Measurements from ENCODE around the gene PSEN1. TPM values are rescaled to one million over a fixed set of nuclear protein-coding genes. Genes with fewer than 3 reads are reported as not detected.

Gene PSEN1
- total RNA-seq, 1 donor = 79.6 TPM

DNA sequence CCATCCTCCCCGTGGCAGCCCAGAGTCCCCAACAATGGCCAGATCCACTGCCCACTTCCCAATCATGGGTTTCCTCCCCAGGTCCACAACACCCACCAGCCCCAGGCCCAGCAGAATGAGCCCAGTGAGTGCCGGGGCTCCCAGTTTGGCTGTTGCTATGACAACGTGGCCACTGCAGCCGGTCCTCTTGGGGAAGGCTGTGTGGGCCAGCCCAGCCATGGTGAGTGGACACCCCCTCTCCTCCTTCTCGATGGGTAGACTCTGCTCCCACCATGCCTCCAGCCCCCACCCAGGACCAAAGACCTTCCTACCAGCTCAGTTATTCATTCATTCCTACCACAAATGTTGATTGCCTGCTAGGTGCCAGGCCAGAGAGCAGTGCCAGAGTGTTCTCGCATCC lies 124.8 kb downstream of the PSEN1 start:
- no peaks in the 10 kb centered on the region for H3K9me3 ChIP-seq (ENCODE audit: low read depth, low read length)
- no peak overlapping the region for H3K27ac ChIP-seq (ENCODE audit: low read depth, low read length)
- H4K20me1 ChIP-seq (ENCODE audit: insufficient read depth, low read length) = no peaks in the 10 kb centered on the region
- no peaks in the 10 kb centered on the region for H3K4me1 ChIP-seq (ENCODE audit: insufficient read depth, low read length)
- H3K79me2 ChIP-seq (ENCODE audit: insufficient read depth, low read length) = no peaks in the 10 kb centered on the region
- no peak overlapping the region for H3K4me3 ChIP-seq (ENCODE audit: insufficient read depth, low read length)
- DNase-seq (ENCODE audit: insufficient read length, low spot score, missing footprints) = peak; percentile 69
- H3K4me2 ChIP-seq (ENCODE audit: insufficient read depth, low read length) = no peak overlapping the region
- TF ChIP-seq, protein P1, sequence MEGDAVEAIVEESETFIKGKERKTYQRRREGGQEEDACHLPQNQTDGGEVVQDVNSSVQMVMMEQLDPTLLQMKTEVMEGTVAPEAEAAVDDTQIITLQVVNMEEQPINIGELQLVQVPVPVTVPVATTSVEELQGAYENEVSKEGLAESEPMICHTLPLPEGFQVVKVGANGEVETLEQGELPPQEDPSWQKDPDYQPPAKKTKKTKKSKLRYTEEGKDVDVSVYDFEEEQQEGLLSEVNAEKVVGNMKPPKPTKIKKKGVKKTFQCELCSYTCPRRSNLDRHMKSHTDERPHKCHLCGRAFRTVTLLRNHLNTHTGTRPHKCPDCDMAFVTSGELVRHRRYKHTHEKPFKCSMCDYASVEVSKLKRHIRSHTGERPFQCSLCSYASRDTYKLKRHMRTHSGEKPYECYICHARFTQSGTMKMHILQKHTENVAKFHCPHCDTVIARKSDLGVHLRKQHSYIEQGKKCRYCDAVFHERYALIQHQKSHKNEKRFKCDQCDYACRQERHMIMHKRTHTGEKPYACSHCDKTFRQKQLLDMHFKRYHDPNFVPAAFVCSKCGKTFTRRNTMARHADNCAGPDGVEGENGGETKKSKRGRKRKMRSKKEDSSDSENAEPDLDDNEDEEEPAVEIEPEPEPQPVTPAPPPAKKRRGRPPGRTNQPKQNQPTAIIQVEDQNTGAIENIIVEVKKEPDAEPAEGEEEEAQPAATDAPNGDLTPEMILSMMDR (IDR thresholded peaks at IDR 0.05; ENCODE audit: extremely low read depth, low read depth, low read length) = no peak
- H2AFZ ChIP-seq (ENCODE audit: low read length) = no peak overlapping the region
- no peaks in the 10 kb centered on the region for H3K27me3 ChIP-seq (ENCODE audit: insufficient read depth, low read length)
- no peaks in the 10 kb centered on the region for H3K36me3 ChIP-seq (ENCODE audit: insufficient read depth, low read length)

DNA sequence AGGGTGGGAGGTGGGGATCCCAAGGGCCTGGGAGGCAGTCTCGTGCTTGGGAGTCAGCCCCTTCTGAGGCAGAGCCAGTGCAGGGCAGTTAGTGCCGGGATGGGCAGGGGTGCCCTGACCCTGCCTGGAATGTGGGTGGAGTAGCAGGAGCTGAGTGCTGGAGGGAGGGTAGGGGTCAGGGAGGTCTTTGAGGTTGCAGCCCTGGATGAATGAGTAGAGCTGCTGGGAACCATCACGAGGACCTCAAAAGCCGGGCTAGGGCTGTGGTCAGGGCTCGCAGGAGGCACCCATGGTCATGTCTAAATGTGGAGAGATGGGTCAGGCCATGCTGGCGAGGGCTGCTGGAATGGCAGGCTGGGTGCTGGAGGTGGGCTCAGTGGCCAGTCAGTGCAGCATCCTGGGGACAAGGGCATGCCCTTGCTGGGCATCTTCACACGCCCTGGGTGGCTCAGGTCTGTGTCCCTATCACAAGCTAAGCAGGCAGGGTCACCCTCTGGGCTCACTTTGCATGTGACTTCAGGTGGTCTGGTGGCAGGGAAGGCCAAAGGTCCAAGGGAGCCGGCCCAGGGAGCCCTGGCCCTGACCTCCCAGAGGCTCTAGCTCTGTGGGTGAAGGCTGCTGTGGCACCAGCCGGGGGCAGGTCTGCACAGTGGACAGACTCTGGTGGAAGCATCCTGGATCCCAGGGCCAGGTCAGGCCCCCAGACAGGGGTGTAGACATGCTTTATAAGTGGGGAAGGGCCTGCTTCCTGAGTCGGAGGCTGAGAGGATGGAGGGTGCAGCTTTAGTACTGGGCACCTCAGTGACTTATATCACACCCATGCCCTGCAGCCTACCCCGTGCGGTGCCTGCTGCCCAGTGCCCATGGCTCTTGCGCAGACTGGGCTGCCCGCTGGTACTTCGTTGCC lies 125.5 kb downstream of the PSEN1 start:
- no peaks in the 10 kb centered on the region for H3K27me3 ChIP-seq (ENCODE audit: insufficient read depth, low read length)
- no peaks in the 10 kb centered on the region for H3K9me3 ChIP-seq (ENCODE audit: low read depth, low read length)
- TF ChIP-seq, protein P1 (IDR thresholded peaks at IDR 0.05; ENCODE audit: extremely low read depth, low read depth, low read length) = no peak
- DNase-seq (ENCODE audit: insufficient read length, low spot score, missing footprints) = peak; percentile 66
- no peak overlapping the region for H3K4me2 ChIP-seq (ENCODE audit: insufficient read depth, low read length)
- no peaks in the 10 kb centered on the region for H3K79me2 ChIP-seq (ENCODE audit: insufficient read depth, low read length)
- no peaks in the 10 kb centered on the region for H3K36me3 ChIP-seq (ENCODE audit: insufficient read depth, low read length)
- no peaks in the 10 kb centered on the region for H4K20me1 ChIP-seq (ENCODE audit: insufficient read depth, low read length)
- no peak overlapping the region for H3K27ac ChIP-seq (ENCODE audit: low read depth, low read length)
- H3K4me1 ChIP-seq (ENCODE audit: insufficient read depth, low read length) = no peaks in the 10 kb centered on the region
- no peak overlapping the region for H2AFZ ChIP-seq (ENCODE audit: low read length)
- H3K4me3 ChIP-seq (ENCODE audit: insufficient read depth, low read length) = no peak overlapping the region

DNA sequence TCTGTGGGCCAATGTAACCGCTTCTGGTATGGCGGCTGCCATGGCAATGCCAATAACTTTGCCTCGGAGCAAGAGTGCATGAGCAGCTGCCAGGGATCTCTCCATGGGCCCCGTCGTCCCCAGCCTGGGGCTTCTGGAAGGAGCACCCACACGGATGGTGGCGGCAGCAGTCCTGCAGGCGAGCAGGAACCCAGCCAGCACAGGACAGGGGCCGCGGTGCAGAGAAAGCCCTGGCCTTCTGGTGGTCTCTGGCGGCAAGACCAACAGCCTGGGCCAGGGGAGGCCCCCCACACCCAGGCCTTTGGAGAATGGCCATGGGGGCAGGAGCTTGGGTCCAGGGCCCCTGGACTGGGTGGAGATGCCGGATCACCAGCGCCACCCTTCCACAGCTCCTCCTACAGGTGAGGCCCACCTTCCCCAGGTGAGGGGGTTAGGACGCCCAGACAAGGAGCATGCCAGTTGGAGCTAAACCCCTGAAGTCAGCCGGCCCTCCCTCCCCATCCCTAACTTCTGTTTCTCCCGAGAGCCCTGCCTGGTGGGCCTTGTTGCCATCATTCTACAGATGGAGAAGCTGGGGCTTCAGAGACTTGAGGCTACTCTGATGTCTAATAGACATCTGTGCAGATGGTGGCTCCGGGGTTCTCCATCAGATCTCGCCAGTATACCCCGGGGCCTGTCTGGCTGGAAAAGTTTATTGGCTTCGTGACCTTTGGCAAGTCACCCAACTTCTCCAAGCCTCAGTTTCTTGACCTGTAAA lies 126.3 kb downstream of the PSEN1 start:
- Histone ChIP-seq H3K36me3 (ENCODE audit: insufficient read depth, low read length) (no peaks in the 10 kb centered on the region), H3K9me3 (ENCODE audit: low read depth, low read length) (no peaks in the 10 kb centered on the region), H2AFZ (ENCODE audit: low read length) (no peak overlapping the region), H3K4me2 (ENCODE audit: insufficient read depth, low read length) (no peak overlapping the region), H3K27me3 (ENCODE audit: insufficient read depth, low read length) (no peaks in the 10 kb centered on the region), H3K4me1 (ENCODE audit: insufficient read depth, low read length) (no peaks in the 10 kb centered on the region), H3K27ac (ENCODE audit: low read depth, low read length) (no peak overlapping the region), H3K79me2 (ENCODE audit: insufficient read depth, low read length) (no peaks in the 10 kb centered on the region), H4K20me1 (ENCODE audit: insufficient read depth, low read length) (no peaks in the 10 kb centered on the region), H3K4me3 (ENCODE audit: insufficient read depth, low read length) (no peak overlapping the region)
- DNase-seq (ENCODE audit: insufficient read length, low spot score, missing footprints) = peak; percentile 68
- TF ChIP-seq, protein P1 (IDR thresholded peaks at IDR 0.05; ENCODE audit: extremely low read depth, low read depth, low read length) = no peak

DNA sequence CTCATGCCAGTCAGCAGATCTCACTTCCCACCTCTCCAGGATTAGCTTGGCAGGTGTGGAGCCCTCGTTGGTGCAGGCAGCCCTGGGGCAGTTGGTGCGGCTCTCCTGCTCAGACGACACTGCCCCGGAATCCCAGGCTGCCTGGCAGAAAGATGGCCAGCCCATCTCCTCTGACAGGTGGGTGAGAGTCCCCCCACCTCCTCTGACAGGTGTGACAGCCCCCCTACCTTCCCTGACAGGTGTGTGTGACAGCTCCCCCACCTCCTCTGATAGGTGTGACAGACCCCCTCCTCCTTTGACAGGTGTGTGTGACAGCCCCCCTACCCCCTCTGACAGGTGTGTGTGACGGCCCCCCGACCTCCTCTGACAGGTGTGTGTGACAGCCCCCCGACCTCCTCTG lies 127.3 kb downstream of the PSEN1 start:
- H3K79me2 ChIP-seq (ENCODE audit: insufficient read depth, low read length) = no peaks in the 10 kb centered on the region

More for the DNA sequence above, 127.3 kb downstream of the PSEN1 start:
- no peak overlapping the region for H3K4me2 ChIP-seq (ENCODE audit: insufficient read depth, low read length)
- H3K27ac ChIP-seq (ENCODE audit: low read depth, low read length) = no peak overlapping the region
- H3K36me3 ChIP-seq (ENCODE audit: insufficient read depth, low read length) = no peaks in the 10 kb centered on the region
- peak; percentile 71 for DNase-seq (ENCODE audit: insufficient read length, low spot score, missing footprints)
- H3K27me3 ChIP-seq (ENCODE audit: insufficient read depth, low read length) = no peaks in the 10 kb centered on the region
- no peaks in the 10 kb centered on the region for H3K4me1 ChIP-seq (ENCODE audit: insufficient read depth, low read length)
- no peaks in the 10 kb centered on the region for H4K20me1 ChIP-seq (ENCODE audit: insufficient read depth, low read length)
- H3K9me3 ChIP-seq (ENCODE audit: low read depth, low read length) = no peaks in the 10 kb centered on the region
- no peak overlapping the region for H3K4me3 ChIP-seq (ENCODE audit: insufficient read depth, low read length)
- no peak overlapping the region for H2AFZ ChIP-seq (ENCODE audit: low read length)
- TF ChIP-seq, protein P1 (IDR thresholded peaks at IDR 0.05; ENCODE audit: extremely low read depth, low read depth, low read length) = no peak

Data from osteoblast (primary cell).